HL-60/S4 (cell line): Measurements from ENCODE around the gene CEP135.
"Not testable (repeated sequence)": the region's sequence is repeated elsewhere in the genome, so short reads cannot be mapped to it uniquely, and the experiment has no call there.

Experiments
- in situ Hi-C: fragments of 300-500 bp; cut with MboI; formaldehyde crosslinking; loops from 2 replicates; pipeline ENCODE4 v1.14.3; 2022; ENCODE audit warnings: low sequenced_read_pairs

Gene CEP135

GRCh38 chr4:55941881-55942396 lies 6.8 kb upstream of the CEP135 start:
- in situ Hi-C loops: loop anchor here (25.0 kb wide), 1 partner anchor 345 kb away; no protein-coding TSS in a partner anchor

- in situ Hi-C loops: loop anchor here (25.0 kb wide), 1 partner anchor 340 kb away; no protein-coding TSS in a partner anchor
Observed at GRCh38 chr4:55947254-55947882, 1.4 kb upstream of the CEP135 start.

- in situ Hi-C loops: loop anchor here (25.0 kb wide), 1 partner anchor 339 kb away; no protein-coding TSS in a partner anchor
Observed at GRCh38 chr4:55947912-55948725, 626 bp upstream of the CEP135 start.

- in situ Hi-C loops: loop anchor here (25.0 kb wide), 1 partner anchor 338 kb away; no protein-coding TSS in a partner anchor
Observed at GRCh38 chr4:55949482-55949802, 697 bp downstream of the CEP135 start.

GRCh38 chr4:55951191-55951922 lies 2.6 kb downstream of the CEP135 start:
- in situ Hi-C loops: no loop called here

- in situ Hi-C loops: no loop called here
Observed at GRCh38 chr4:55955710-55956109, 7.0 kb downstream of the CEP135 start.

GRCh38 chr4:55959655-55960054 lies 10.9 kb downstream of the CEP135 start:
- in situ Hi-C loops: no loop called here

- in situ Hi-C loops: no loop called here
Observed at GRCh38 chr4:55964046-55964445, 15.3 kb downstream of the CEP135 start.

GRCh38 chr4:55965585-55965984 lies 16.8 kb downstream of the CEP135 start:
- in situ Hi-C loops: no loop called here

- in situ Hi-C loops: not testable (repeated sequence)
Observed at GRCh38 chr4:55966324-55966723, 17.6 kb downstream of the CEP135 start.

GRCh38 chr4:55967376-55967775 lies 18.6 kb downstream of the CEP135 start:
- in situ Hi-C loops: no loop called here

- in situ Hi-C loops: no loop called here
Observed at GRCh38 chr4:55973650-55974049, 24.9 kb downstream of the CEP135 start.

- in situ Hi-C loops: no loop called here
Observed at GRCh38 chr4:55977811-55978210, 29.1 kb downstream of the CEP135 start.

- in situ Hi-C loops: no loop called here
Observed at GRCh38 chr4:55979562-55979961, 30.8 kb downstream of the CEP135 start.

- in situ Hi-C loops: no loop called here
Observed at GRCh38 chr4:55980725-55981124, 32.0 kb downstream of the CEP135 start.

- in situ Hi-C loops: no loop called here
Observed at GRCh38 chr4:55982976-55983375, 34.2 kb downstream of the CEP135 start.

GRCh38 chr4:55989766-55990165 lies 41.0 kb downstream of the CEP135 start:
- in situ Hi-C loops: no loop called here

- in situ Hi-C loops: no loop called here
Observed at GRCh38 chr4:55993994-55994663, 45.4 kb downstream of the CEP135 start.

- in situ Hi-C loops: no loop called here
Observed at GRCh38 chr4:55996646-55997045, 47.9 kb downstream of the CEP135 start.

GRCh38 chr4:56003606-56004005 lies 54.9 kb downstream of the CEP135 start:
- in situ Hi-C loops: no loop called here

GRCh38 chr4:56004235-56004634 lies 55.5 kb downstream of the CEP135 start:
- in situ Hi-C loops: no loop called here
